Middle frontal gyrus (tissue), 1 donor: ENCODE data around the gene NUPR1.
"Not testable (repeated sequence)": the region's sequence is repeated elsewhere in the genome, so short reads cannot be mapped to it uniquely, and the experiment has no call there.

Experiments
- DNase-seq: peaks from one replicate; pipeline ENCODE4 v3.0.0-alpha.2; 2015; ENCODE audit warnings: low spot score; ENCODE audit errors: extremely low spot score

The NUPR1 gene

DNA sequence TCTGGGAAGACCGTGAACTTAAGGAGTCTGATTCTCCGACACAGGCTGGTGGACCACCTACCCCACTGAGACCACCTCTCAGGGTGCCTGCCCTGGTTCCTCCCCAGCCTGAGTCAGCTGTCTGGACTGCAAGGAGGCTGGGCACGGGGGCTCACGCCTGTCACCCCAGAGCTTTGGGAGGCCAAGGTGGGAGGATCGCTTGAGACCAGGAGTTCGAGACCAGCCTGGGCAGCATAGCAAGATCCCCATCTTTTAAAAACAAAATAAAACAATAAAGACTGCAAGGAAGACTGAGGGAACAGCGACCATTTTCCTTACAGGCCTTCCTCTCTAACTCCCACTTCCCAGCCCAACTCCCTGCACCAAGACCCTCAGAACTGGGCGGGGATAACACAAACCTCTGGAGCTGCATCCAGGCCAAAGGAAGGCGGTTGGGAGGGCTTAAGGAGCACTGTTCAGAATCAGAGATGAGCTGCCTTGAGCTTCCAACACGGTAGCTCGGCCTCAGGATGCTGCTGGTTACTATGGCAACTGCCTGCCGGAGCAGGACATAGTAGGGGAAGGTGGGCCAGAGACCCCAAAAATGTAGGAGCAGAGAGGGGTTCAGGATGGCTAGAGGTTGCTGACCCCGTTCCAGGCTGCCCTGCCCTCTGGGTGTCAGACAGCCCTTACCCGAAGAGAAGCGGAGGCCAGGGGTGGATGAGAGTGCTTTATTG is 40.0 kb downstream of the NUPR1 start:
- no peak for DNase-seq

DNA sequence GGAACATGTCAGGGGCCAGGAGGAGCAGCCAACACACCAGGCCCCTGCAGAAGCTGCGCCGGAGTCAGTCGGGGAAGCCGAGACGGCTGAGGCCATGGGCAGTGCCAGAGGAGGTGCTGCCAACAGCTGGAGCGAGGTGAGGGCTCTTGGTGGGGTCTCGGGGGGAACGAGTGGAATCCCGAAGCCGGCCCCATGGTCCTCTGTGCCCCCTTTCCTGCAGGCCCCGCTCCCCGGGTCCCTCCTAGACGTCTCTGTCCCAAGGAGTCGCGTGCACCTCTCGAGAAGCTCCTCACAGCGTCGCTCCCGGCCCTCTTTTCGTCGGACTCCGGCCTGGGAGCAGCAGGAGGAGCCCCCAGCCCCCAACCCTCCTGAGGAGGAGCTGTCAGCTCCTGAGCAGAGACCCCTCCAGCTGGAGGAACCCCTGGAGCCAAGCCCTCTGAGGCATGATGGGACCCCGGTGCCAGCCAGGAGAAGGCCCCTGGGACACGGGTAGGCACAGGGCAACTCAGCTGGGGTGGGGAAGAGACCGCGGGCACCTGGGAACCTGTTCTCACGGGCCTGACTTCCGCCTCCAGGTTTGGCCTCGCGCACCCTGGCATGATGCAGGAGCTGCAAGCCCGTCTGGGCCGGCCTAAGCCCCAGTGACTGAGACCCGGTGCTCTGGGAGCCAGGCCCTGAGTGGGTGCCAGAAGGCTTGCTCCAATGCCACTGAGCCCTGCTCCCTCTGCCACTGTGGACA is 40.7 kb downstream of the NUPR1 start:
- no peak for DNase-seq

DNA sequence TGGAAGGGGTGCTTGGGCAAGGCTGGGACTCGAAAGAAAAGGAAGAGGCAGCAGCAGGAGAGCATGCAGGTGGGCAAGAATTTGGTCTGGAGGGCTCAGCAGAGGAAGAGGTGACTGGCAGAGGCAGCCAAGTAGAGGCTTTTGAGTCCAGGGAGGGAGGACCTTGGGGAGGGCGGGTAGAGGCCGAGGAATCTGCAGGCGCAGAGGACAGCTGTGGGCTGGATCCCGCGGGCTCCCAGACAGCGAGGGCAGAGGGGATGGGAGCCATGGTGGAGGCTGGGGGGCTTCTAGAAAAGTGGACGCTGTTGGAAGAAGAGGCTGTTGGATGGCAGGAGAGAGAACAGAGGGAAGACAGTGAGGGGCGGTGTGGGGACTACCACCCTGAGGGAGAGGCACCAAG is 41.4 kb downstream of the NUPR1 start:
- no peak for DNase-seq

DNA sequence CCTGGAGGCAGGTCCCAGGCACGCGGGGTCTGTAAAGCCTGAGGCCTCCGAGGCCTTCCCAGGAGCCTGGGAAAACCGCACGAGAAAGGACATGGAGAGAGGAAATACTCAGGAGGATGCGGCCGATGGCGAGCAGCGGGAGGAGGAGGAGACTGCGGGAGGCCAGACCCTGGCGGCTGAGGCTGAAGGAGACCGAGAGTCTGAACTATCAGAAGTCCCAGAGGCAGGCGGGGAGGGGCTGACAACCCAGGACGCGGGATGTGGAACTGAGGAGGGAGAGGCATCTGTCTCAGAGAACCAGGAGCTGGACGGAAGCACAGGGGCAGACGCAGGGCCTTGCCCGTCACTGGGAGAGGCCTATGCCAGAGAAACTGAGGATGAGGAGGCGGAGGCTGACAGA is 41.9 kb downstream of the NUPR1 start:
- no peak for DNase-seq

DNA sequence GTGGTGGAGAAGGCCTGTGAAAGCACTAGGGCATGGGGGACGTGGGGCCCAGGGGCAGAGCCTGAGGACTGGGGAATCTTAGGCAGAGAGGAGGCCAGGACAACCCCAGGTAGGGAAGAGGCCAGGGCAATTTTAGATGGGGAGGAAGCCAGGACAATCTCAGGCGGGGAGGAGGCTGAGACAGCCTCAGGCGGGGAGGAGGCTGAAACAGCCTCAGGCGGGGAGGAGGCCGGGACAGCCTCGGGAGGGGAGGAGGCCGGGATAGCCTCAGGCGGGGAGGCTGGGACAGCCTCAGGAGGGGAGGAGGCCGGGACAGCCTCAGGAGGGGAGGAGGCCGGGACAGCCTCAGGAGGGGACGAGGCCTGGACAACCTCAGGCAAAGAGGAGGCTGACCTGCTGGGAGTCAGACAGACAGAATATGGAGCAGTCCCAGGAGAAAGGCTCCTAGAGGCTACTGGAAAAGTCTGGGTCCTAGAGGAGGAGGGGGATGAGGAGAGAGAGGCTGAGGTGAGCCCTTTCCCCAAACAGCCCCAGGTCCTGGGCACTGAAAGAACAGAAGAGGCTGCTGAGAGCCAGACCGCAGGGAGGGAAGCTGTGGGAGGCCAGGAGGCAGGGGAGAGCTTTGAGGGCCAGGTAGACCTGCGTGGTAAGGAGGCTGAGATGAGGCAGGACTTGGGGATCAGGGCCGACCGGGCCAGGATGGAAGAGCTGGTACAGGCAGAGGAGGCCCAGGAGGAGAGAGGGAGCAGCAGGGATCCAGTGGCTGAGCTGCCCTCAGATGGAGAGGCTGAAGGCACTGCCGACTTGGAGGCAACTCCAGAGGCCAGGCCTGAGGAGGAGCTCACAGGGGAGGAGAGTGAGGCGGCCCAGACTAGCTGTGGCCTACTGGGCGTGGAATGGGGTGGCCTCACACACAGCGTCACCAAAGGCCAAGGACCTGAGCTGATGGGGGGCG is 42.7 kb downstream of the NUPR1 start:
- no peak for DNase-seq

DNA sequence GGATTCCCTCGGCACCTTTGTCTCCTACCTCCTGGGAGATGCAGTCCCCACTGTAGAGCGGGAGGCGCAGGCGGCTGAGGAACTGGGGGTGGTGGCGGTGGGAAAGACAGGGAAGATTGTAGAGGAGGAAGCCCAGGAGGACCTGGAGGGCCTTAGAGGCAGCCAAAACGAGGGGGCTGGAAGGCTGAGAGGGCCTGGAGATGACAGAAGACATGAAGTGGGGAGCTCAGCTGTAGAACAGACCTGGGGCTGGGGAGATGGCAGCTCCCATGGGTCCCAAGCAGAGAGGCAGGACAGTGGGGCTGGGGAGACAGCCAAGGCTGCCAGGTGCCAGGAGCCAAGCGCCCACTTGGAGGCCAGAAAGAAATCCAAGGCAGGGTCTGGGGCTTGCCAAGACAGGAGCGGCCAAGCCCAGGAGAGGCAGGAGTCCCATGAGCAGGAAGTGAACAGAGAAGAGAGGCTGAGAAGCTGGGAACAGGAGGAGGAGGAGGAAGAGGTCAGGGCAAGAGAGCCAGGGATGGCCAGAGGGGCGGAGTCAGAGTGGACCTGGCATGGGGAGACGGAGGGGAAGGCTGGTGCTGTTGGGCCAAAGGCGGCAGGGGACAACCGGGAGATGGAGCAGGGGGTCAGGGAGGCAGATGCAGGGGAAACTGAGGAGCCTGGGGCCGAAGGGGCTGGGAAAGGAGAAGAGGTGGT is 43.5 kb downstream of the NUPR1 start:
- no peak for DNase-seq

DNA sequence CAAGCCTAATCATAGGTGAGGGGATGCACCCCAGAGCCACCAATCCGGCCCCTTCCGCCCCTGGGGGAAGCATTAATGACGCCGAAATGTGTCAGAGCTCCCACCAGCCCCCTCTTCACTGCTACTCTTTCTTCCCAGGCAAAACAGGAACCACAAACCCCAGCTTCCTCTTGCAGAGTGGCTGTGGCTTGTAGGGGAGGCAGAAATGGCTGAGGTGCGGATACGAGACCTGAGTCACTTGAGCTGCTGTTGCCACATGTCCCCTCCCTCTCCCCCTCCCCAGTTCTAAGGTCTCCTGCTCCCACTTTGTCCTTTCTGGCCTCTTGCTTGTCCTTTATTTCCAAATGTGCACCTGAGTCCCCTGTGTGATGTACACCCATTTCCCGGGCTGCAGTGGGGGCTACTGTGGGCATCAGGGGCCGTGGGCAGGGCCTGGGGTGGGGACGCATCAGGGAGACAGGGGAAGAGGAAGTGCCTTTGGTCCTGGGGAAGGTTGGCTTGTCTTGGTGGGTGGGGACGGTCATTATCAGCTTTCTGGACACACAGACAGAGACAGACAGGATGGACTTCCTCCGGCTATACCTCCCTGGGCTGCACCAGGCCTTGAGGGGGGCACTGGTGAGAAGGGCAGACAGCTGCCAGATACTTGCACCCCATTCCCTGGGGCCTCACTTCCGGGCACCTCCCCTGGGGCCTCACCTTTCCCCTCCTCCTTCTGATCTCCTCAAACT is 44.5 kb downstream of the NUPR1 start, which contains the start of gene APOBR:
TSS of gene APOBR (plus strand) at position 523 of the 731 bp plus-strand sequence. CDS start at position 562, 39 bp downstream.
- no peak for DNase-seq

DNA sequence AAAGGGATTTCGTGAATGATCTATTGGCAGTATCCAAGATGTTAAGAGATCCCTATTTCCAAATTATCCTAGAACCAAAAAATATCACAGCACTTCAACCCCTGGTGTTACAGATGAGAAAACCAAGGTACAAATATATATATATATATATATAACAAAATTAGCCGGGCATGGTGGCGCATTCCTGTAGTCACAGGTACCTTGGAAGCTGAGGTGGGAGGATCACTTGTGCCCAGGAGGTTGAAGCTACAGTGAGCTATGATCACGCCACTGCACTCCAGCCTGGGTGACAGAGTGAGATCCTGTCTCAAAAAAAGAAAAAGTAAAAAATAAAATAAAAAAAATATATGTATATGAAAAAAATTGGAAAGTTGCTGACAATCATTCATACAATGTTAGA is 46.3 kb downstream of the NUPR1 start:
- no peak for DNase-seq

DNA sequence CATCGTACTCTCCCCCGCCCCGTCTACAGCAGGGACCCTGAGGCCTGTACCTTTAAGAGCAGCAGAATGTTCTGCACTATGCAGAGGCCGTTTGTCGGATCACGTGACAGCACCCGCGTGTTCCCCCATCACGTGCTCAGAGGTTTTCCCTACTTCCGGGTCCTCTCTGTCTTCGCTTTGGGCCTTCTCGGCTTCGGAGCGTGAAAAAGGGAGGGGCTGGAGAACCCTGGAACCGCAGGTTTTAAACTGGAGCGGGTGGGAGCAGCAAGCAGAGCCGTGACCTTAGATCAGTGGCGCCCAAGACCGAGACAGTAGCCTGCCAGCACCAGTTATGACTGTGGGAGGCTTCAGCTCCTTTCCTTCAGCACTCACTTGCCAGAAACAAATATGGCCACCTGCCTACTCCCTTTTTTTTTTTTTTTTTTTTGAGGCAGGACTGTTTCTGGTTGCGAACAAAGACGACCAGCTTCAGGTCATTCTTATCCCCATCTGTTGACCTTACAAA is 46.8 kb downstream of the NUPR1 start, which contains the start of gene CLN3:
TSS of gene CLN3 (minus strand) at position 105 of the 505 bp plus-strand sequence. CDS start 315 bp downstream, outside the sequence.
- DNase-seq, result peak; percentile 85

DNA sequence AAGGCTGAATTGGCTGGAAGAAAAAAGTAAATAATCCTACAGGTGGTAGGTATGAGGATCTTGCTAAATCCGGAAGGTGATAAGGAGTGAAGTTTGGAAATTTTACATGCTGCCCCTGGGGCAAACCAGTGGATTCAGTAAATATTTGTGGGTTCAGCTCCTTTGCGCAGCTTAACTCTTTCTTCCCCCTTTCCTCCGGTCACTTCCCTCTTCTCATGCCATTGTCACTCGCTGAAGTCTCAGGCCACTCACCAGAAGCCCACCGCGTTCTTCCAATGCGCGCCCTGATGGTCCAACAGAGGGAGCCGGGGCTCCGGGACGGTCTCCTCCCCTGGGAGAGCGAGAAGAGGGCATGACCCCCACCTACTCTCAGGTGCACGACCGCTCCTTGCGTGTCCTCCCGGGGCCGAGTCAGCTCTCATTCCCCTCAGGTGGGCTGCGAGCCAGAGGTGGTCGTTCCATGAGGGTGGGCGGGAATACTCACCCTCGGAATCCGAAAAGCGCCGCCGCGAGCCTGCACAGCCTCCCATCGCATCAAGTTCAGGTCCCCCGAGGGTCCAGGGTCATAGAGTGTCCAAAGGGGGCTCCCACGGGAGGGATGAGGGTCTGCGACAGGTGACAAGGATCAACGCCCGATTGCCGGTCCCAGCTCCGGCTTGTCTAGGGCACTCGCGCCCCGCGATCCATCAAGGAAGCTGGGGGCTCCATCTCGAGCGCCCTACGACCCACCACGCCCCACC is 47.4 kb downstream of the NUPR1 start:
- DNase-seq, result no peak

DNA sequence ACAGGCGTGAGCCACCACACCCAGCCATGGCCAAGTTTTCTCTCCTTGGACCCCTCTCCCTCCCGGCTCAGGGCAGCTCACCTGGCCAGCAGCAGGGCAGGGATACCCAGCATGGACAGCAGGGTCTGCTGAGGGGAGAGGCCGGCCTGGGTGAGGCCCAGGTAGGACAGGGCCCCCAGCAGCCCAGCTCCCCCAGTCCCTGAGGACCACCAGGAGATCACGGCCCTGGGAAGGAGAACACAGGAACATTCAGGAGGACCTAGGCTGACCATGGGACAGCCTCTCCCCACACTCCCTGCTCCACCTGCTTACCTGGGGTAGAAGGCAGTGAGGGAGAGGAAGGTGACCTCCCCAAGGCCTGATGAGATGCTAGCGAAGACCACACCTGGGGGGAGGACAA is 52.5 kb downstream of the NUPR1 start:
- DNase-seq, result no peak

DNA sequence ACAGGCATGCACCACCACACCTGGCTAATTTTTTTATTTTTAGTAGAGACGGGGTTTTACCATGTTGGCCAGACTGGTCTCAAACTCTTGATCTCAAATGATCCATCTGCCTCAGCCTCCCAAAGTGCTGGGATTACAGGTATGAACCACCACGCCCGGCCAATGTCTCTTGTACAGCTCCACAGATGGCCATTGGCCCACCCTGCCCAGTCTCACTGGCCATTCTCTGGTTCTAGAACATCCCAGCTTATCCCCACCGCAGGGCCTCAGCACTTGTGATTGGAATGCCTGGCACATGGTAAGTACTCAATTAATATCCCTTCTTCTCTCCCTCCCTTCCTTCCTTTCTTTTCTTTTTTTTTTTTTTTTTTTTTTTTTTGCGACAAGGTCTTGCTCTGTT is 55.4 kb downstream of the NUPR1 start:
- not testable (repeated sequence) for DNase-seq
